Panc1 (cell line): ENCODE results near the gene FAM229B. TPM values are rescaled to one million over a fixed set of nuclear protein-coding genes. Genes with fewer than 3 reads are reported as not detected.
A peak's percentile ranks its signal among the peaks of the same experiment; 100 is the strongest.

Source experiments
- ATAC-seq: fragments of 200-7000 bp; cut with Tn5 transposase; 2 replicates; pipeline ENCODE4 v1.9.1; 2020; ENCODE audit warnings: mild to moderate bottlenecking, moderate library complexity
- BruUV-seq: library from RNA; stranded (reverse); fragments of 400-500 nt; replicated peaks from 2 replicates; lab custom pipeline; 2021; lab: Mats Ljungman, UMichigan
- CTCF ChIA-PET: fragments of 300-600 bp; sonication (Branson Sonifier 250); formaldehyde crosslinking; loops from one replicate; lab custom pipeline; 2022; ENCODE audit warnings: antibody characterized with exemption; lab: Charles Lee
- POLR2A ChIA-PET: fragments of 300-600 bp; sonication (Branson Sonifier 250); formaldehyde crosslinking; loops from one replicate; lab custom pipeline; 2022; ENCODE audit warnings: antibody characterized with exemption; lab: Charles Lee
- DNase-seq: peaks from one replicate; pipeline ENCODE4 v3.0.0-alpha.2; 2010; ENCODE audit warnings: low read depth, low spot score
- H3K27ac ChIP-seq: 2 replicates; pipeline ENCODE4 v1.5.1; 2011; ENCODE audit warnings: mild to moderate bottlenecking, low read length, inconsistent platforms
- H3K27me3 ChIP-seq: fragments of 200-500 bp; sonication (Bioruptor generic); 2 replicates; pipeline ENCODE4 v1.6.0; 2014; ENCODE audit warnings: low read length, inconsistent platforms; ENCODE audit not compliant: control insufficient read depth, insufficient read depth
- H3K36me3 ChIP-seq: fragments of 200-500 bp; sonication (Bioruptor generic); 2 replicates; pipeline ENCODE4 v1.5.1; 2014; ENCODE audit warnings: inconsistent platforms, mild to moderate bottlenecking, low read length, moderate library complexity; ENCODE audit not compliant: control insufficient read depth, insufficient read depth
- H3K4me1 ChIP-seq: 2 replicates; pipeline ENCODE4 v1.5.1; 2011; ENCODE audit warnings: inconsistent platforms, mild to moderate bottlenecking, low read length, moderate library complexity; ENCODE audit not compliant: control insufficient read depth, insufficient read depth
- H3K4me3 ChIP-seq, 2 experiments: 2 replicates each; pipeline ENCODE4 v1.5.1; 2011 to 2012; ENCODE audit warnings: low read depth in 2 of 2, low read length in 2 of 2, mild to moderate bottlenecking in 2 of 2, inconsistent platforms in 1 of 2, moderate library complexity in 1 of 2
- H3K9me3 ChIP-seq: fragments of 200-500 bp; sonication (Bioruptor generic); 2 replicates; pipeline ENCODE4 v1.5.1; 2014; ENCODE audit warnings: low read depth, mild to moderate bottlenecking, inconsistent platforms, low read length, moderate library complexity; ENCODE audit not compliant: control insufficient read depth, insufficient read depth
- CTCF ChIP-seq: fragments of 450-650 bp; IDR thresholded peaks from 2 replicates; pipeline ENCODE4 v1.5.1; 2017; ENCODE audit warnings: mild to moderate bottlenecking
- POLR2AphosphoS5 ChIP-seq: IDR thresholded peaks from 2 replicates; pipeline ENCODE4 v1.6.1; 2012; ENCODE audit warnings: mild to moderate bottlenecking, low read depth, low read length, moderate library complexity
- REST ChIP-seq, 2 experiments: IDR thresholded peaks; 2 replicates each; pipeline ENCODE4 v1.6.1; 2011 to 2012; ENCODE audit warnings: low read depth in 2 of 2, control low read depth in 1 of 2, low read length in 1 of 2, mild to moderate bottlenecking in 1 of 2, moderate library complexity in 1 of 2; ENCODE audit not compliant: insufficient read depth in 1 of 2
- SIN3A ChIP-seq: IDR thresholded peaks from 2 replicates; pipeline ENCODE4 v1.6.1; 2012; ENCODE audit warnings: low read depth, mild to moderate bottlenecking, low read length, moderate library complexity, borderline replicate concordance; ENCODE audit not compliant: insufficient read depth
- TCF7L2 ChIP-seq: IDR thresholded peaks from 2 replicates; pipeline ENCODE4 v1.6.1; 2011; ENCODE audit warnings: mild to moderate bottlenecking, low read depth, low read length, inconsistent platforms
- in situ Hi-C: cut with HindIII; loops from 2 replicates; pipeline ENCODE4 v1.10.0; 2016; ENCODE audit warnings: low sequenced_read_pairs, low pct_unique_long_range_greater_than_20kb
- intact Hi-C: fragments of 100-400 bp; cut with micrococcal nuclease; formaldehyde crosslinking; loops from one replicate; pipeline ENCODE4 v1.10.0; 2022; ENCODE audit not compliant: unreplicated experiment
- total RNA-seq: library from RNA; stranded (reverse); gene quantifications from one replicate; pipeline ENCODE4 v1.2.1, GENCODE V29; 2021; ENCODE audit not compliant: unreplicated experiment

The FAM229B gene
- total RNA-seq, 1 experiment from 2014 or later, result 12.0 TPM

- TF ChIP-seq REST (IDR thresholded peaks at IDR 0.05; ENCODE audit: insufficient read depth in 1 of 2, low read depth in 2 of 2, low read length in 1 of 2), result no peak
- TF ChIP-seq CTCF, result no peak
- no peak for TF ChIP-seq SIN3A
- no peak for TF ChIP-seq TCF7L2
- no peak for TF ChIP-seq POLR2AphosphoS5
- ChIA-PET POLR2A (interaction anchor here (0.6 kb wide), 1 partner anchor 893 kb away, joined by 3 read pairs; no protein-coding TSS in a partner anchor), CTCF (interaction anchor here (1.5 kb wide), 1 partner anchor 11 kb away, joined by 7 read pairs; no protein-coding TSS in a partner anchor)
- H3K27me3 ChIP-seq, result no peaks in the 10 kb centered on the region
- in situ Hi-C loops, result no loop called here
- intact Hi-C loops, result no loop called here
- no peak for DNase-seq
- H3K4me3 ChIP-seq, result peak overlapping the region; percentile 27 to 48
- H3K4me1 ChIP-seq, result peaks cover 3% of the 10 kb centered on the region; the same call in 1 of the 2 replicates
- ATAC-seq, result peak; percentile 65
- peak overlapping the region; percentile 55 for H3K27ac ChIP-seq
- H3K36me3 ChIP-seq, result no peaks in the 10 kb centered on the region
- BruUV-seq, result no TSS peak
- H3K9me3 ChIP-seq, result no peaks in the 10 kb centered on the region
Measured at GRCh38 chr6:112054555-112055190, 32.7 kb upstream of the FAM229B start.

- POLR2A ChIA-PET, result no interaction called here
Measured at GRCh38 chr6:112058243-112059032, 29.0 kb upstream of the FAM229B start.

More at GRCh38 chr6:112058243-112059032, 29.0 kb upstream of the FAM229B start:
- no peaks in the 10 kb centered on the region for H3K27me3 ChIP-seq
- ATAC-seq (no peak), DNase-seq (no peak)
- peaks cover 3% of the 10 kb centered on the region; the same call in 1 of the 2 replicates for H3K4me1 ChIP-seq
- H3K27ac ChIP-seq, result no peak overlapping the region
- no peak for TF ChIP-seq TCF7L2
- no peak for TF ChIP-seq SIN3A
- TF ChIP-seq CTCF, result no peak
- TF ChIP-seq REST (IDR thresholded peaks at IDR 0.05; ENCODE audit: insufficient read depth in 1 of 2, low read depth in 2 of 2, low read length in 1 of 2), result no peak
- no peak for TF ChIP-seq POLR2AphosphoS5
- intact Hi-C loops, result no loop called here
- H3K36me3 ChIP-seq, result no peaks in the 10 kb centered on the region
- CTCF ChIA-PET, result interaction anchor here (0.6 kb wide), 1 partner anchor 21 kb away, joined by 3 read pairs; no protein-coding TSS in a partner anchor
- BruUV-seq, result no TSS peak
- no peak overlapping the region for H3K4me3 ChIP-seq
- H3K9me3 ChIP-seq, result no peaks in the 10 kb centered on the region
- in situ Hi-C loops, result no loop called here
